Hematopoietic multipotent progenitor cell treated with erythropoietin and hydrocortisone succinate and interleukin-3 and kit ligand, for 6 days (in vitro differentiated cells): ENCODE measurements around the gene DMAC2L.
A peak's percentile ranks its signal among the peaks of the same experiment; 100 is the strongest.
"Not testable (repeated sequence)": the region's sequence is repeated elsewhere in the genome, so short reads cannot be mapped to it uniquely, and the experiment has no call there.

Experiments
- DNase-seq: peaks from one replicate; pipeline ENCODE4 v3.0.0-alpha.2; 2015

The DMAC2L gene

DNA sequence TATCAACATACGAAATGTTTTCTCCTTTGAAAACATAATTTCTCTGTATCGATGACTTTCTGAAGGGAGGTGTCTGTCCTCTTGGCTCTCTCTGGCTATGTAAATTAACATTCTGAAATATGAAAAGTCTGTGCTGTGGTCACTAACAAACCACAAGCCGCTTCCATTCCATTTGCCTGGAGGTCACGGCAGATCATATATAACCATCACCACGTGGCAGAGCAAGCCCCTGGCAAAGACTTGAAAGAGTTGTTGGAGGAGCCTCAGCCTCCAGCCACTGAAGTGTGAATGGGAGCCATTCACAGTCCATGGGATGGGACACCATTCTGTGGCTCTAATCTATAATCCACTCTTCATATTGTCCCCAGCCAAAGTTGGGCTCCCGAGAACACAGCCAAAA is 45.0 kb downstream of the DMAC2L start:
- DNase-seq, result no peak

DNA sequence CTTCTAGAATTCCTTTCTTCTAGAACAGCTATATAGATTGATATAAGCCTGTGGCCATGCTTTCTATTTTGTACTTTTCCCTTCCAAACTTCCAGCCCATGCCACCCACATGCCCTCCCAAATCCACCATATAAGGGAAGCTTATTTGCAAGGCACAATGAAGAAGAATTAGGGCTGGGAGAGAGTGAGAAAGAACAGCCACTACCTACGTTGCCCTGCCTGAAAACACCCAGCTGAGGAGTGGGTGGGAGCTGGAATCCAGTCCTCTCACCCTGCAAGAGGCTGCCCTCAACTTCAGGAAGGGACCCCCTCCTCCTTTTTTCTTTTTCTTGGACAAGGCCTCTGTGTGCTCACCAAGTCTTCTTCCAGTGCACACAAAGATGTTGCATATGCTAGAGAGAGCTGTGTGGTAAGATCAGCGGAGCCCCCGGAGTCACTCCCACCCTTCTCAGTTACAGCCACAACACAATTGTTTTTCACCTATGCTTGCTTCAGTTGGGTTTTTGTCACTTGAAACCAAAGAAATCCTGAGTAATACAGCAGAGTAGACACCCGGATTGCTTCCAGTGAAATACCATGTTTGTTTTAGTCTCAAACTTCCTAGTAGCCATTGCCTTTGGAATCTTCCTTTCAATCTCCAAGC is 45.8 kb downstream of the DMAC2L start:
- no peak for DNase-seq

DNA sequence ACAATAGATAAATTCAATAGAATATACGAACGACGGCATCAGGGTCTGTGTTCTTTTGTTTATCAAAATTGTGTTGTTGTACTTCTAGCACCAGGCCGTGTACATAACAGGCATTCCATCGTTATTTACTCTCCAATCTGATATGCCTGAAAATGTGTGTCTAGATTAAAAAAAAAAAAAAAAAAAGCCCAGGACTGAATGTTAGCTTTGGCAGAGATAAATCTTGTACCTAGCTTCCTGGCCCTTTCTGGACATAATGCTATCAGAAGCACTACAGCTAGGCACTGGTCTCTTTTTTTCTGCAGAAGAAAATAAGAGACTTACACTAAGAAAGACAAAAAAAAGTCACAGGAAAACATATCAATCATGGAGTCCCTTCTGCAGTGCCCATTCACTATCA is 47.5 kb downstream of the DMAC2L start:
- DNase-seq, result no peak

DNA sequence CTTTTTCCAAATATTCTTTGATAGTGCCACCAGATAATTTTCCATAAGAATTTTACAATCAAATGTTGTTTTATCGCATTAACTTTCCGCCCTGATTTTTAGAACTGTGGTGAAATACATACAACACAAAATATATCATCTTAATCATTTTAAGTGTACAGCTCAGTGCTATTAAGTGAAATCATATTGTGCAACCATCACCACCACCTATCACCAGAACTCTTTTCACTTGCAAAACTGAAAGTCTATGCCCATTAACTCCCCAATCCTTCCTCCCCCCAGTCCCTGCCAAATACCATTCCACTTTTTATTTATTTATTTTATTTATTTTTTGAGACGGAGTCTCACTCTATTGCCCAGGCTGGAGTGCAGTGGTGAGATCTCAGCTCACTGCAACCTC is 48.0 kb downstream of the DMAC2L start:
- DNase-seq, result no peak

DNA sequence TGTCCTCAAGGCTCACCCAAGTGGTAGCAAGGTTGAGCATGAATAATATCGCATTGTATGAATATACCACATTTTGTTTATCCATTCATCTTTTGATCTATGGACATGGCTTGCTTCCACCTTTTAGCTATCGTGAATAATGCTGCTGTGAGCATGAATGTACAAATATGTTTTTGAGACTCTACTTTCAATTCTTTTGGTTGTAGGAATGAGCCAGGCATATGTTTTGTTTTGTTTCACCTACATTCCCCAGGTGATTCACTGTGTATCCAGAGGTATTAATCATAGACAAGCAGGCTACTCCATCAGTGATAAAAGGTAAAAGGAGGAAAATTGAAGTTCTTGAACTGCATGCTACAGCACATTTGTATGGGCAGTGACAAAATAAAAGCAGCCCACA is 48.7 kb downstream of the DMAC2L start:
- no peak for DNase-seq

DNA sequence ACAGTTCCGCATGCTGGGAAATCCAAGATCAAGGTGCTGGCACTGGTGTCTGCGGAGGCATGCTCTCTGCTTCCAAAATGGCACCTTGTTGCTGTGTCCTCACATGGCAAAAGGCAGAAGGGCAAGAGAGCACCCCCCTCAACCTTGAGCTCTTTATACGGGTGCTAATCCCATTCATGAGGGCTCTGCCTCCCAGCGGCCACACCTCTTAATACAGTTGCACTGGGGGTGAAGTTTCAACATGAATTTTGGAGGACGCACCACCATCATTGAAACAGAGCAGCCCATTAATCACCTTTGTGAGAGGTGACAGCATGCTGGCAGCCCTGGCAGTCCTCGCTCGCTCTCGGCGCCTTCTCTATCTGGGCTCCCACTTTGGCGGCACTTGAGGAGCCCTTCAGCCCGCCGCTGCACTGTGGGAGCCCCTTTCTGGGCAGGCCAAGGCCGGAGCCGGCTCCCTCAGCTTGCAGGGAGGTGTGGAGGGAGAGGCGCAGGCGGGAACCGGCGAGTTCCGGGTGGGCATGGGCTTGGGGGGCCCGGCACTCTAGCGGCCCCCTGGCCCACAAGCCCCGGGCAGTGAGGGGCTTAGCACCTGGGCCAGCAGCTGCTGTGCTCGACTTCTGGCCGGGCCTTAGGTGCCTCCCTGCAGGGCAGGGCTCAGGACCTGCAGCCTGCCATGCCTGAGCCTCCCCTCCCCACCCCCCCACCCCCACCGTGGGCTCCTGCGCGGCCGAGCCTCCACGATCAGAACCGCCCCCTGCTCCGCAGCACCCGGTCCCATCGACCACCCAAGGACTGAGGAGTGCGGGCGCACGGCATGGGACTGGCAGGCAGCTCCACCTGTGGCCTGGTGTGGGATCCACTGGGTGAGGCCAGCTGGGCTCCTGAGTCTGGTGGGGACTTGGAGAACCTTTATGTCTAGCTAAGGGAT is 49.6 kb downstream of the DMAC2L start:
- DNase-seq, result not testable (repeated sequence)

DNA sequence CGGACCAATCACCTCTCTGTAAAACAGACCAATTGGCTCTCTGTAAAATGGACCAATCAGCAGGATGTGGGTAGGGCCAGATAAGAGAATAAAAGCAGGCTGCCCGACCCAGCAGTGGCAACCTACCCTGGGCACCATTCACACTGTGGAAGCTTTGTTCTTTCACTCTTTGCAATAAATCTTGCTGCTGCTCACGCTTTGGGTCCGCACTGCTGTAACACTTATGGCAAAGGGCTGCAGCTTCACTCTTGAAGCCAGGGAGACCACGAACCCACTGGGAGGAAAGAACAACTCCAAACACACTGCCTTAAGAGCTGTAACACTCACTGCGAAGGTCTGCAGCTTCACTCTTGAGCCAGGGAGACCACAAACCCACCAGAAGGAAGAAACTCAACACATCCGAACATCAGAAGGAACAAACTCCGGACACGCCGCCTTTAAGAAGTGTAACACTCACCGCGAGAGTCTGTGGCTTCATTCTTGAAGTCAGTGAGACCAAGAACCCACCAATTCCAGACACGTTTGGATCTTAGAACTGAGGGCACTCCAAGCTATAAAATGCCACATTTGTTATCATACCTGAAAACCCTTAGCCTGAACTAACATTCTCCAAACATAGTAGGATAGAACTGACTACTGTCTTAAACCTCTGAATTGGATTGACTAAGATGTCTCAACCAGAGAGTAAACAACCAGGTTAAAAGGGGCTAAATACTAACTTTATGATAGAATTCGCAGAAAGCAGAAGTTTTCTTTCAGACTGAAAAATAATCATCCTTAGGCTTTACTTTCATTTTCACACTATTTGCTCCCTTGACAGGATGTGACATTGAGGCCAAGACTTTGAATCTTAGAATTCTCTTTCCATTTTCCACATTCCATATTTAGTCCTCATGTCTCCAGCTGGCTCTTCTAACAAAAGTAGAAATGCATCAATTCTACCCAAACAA is 50.9 kb downstream of the DMAC2L start:
- DNase-seq, result peak; percentile 36

DNA sequence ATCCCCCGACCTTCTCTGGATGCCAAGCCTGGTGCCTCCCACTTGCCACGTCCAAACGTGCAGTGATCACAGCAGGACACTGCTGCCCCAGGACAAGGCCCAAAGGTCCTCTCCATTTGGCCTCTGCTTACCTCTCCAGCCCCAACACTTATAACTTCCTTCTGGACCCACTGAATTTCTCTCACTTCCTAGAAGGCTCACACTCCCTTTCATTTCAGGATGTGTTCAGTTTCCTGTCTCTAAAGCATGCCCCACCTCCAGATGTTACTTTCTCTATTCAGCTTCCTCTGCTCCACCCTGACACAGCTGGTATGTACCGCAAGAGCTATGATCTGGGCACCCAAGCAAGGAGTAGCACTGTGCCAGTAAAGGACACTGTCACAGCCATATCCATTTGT is 51.6 kb downstream of the DMAC2L start:
- peak; percentile 90 for DNase-seq

DNA sequence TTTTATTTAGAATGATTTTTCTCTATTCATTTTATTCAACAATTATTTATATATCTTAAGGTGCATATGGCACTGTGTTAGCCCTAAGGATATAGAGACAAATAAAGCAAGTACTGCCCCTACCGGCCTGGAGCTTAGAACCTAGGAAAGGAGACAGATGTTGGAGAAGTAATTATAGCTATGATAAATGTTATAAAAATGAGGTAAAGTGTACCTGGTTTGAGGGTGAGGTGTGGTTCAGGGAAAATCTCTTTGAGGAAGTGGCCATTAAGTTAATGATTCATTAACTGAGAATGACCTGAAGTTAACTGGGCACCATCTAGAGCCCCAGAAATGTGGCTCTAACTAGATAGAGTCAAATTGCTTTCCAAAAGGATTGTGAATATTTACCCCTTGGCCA is 52.7 kb downstream of the DMAC2L start:
- DNase-seq, result no peak

DNA sequence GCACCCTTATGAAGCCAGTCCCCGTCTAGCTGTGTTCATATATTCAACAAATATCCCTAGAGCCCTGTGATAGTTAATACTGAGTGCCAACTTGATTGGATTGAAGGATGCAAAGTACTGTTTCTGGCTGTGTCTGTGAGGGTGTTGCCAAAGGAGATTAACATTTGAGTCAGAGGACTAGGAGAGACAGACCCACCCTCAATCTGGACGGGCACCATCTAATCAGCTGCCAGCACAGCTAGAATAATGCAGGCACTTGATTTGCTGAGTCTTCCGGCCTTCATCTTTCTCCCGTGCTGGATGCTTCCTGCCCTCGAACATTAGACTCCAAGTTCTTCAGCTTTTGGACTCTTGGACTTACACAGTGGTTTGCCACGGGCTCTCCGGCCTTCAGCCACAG is 53.4 kb downstream of the DMAC2L start:
- peak; percentile 71 for DNase-seq

DNA sequence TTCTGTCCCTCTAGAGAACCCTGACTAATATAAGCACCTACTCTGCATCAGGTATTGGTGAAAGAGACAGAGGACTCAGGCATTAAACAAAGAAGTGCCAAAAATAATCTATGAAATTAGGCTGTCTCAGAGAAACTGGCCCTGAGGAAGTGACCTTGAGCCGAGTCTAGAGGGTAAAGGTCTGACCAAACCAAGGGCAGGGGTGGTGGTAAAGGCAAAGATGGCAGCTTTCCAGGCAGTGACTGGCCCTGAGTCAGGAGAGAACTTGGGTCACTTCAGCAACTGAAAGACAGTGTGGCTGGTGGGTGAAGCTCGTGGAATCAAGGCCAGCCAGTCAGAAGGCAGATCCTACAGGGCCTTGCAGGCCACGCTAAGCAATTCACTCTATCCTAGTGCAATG is 54.0 kb downstream of the DMAC2L start:
- no peak for DNase-seq

DNA sequence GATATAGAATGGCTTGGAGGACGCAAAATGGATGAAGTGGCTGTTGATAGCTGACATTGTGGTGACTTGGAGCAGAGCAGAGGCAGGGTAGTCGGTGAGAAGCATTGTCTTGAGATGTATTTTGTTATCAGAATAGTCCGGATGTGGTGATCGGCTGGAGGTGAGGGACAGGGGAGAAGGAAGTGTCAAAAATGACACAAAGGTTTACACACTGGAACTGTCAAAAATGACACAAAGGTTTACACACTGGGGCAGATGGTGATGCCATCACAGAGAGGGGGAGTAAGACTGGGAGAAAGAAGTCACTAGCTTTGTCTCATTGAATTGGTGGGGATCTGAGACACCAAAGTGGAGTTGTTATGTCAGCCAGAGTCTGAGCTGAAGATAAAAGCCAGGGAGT is 54.5 kb downstream of the DMAC2L start:
- DNase-seq, result no peak

DNA sequence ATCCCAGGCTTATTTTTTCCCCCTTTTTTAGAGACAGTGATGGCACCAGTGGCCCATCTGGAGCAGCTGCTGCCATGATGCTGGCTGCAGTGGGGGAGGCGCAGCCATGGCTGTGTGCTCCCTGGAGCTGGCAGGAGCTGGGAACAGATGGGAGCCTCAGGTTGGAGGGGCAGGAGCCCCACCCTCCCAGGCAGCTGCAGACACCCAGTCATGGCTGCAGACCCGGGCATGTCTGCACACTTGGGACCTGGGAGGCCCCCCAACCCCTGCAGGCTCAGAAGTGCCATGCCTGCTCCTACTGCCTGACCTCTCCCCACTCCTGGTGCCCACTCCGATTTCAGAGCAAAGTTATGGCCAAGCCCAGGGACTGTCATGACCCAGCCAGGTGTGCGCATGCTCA is 59.4 kb downstream of the DMAC2L start:
- no peak for DNase-seq

DNA sequence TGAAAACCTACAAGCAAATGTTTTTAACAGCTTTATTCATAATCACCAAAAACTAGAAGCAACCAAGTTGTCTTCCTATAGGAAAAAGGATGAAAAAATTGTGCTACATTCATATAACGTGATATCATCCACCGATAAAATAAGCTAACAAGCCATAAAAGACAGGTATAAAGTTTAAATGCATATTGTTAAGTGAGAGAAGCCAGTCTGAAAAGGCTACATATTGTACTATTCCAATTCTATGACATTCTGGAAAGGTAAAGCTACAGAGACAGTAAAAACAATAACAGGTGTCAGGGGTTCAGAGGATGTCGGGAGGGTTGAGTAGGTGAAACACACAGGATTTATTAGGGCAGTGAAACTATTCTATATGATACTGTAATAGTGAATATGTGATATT is 61.8 kb downstream of the DMAC2L start:
- no peak for DNase-seq

DNA sequence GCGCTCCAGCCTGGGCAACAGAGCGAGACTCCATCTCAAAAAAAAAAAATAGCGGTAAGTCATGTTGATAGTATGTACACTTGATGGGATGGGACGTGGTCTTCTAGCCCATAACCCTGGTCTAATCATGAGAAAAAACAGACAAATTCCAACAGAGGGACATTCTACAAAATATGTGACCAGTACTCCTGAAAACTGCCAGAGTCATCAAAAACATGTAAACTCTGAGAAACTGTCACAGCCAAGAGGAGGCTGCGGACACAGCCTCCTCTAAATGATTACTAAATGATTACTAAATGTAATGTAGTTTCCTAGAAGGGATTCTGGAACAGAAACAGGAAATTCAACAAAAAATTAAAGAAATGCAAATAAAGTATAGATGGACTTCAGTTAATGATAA is 63.6 kb downstream of the DMAC2L start:
- DNase-seq, result no peak
